Fibroblast of skin of right biceps (primary cell): ENCODE measurements around the gene RABL6.
"Not testable (repeated sequence)": the region's sequence is repeated elsewhere in the genome, so short reads cannot be mapped to it uniquely, and the experiment has no call there.

Experiments
- DNase-seq: peaks from one replicate; pipeline ENCODE4 v3.0.0-alpha.2; 2013

The RABL6 gene

DNA sequence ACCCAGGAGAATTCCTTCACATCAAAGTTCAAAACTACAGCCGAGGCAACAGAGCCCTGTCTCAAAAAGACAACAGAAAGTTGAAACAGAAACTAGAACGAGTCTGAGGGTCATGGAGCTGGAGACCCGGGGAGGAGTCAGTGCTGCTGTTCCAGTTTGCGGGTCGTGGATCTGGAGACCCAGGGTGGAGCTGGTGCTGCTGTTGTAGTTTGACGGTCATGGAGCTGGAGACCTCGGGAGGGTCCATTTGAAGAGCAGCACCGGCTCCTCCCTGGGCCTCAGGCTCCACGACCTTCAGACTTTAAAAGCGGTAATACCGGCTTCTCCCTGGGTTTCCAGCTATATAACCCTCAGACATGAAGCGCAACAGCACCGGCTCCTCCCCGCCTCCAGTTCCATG lies 30.4 kb upstream of the RABL6 start:
- no peak for DNase-seq

DNA sequence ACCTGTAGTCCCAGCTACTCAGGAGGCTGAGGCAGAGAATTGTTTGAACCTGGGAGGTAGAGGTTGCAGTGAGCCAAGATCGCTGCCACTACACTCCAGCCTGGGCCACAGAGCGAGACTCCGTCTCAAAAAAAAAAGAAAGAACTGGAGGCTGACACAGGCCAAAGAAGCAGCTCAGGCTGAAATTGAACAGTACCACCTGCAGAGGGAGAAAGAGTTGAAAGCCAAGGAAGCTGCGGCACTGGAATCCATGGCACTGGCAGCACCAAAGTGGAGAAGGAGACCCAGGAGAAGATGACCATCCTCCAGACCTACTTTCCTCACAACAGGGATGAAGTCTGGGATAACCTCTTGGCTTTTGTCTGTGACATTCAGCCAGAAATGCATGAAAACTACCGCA lies 27.9 kb upstream of the RABL6 start:
- no peak for DNase-seq

DNA sequence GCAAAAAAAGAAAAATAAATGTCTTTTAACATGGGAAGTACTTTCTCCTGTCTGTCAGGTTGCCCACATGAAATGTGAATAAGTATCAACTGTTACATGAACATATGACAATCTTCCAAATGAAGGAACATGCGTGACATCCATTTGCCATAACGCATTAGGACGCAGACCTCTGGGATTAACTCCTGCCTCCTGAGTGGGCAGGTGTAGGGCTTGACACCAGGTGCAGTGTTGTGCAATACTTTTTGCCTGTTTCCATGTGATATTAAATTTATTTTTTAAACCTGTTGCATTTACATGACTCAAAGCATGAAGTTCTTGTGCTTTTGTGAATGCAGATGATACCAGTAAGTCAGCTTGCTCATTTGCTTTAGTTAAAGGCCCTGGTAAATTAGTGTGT lies 25.3 kb upstream of the RABL6 start:
- DNase-seq = no peak

DNA sequence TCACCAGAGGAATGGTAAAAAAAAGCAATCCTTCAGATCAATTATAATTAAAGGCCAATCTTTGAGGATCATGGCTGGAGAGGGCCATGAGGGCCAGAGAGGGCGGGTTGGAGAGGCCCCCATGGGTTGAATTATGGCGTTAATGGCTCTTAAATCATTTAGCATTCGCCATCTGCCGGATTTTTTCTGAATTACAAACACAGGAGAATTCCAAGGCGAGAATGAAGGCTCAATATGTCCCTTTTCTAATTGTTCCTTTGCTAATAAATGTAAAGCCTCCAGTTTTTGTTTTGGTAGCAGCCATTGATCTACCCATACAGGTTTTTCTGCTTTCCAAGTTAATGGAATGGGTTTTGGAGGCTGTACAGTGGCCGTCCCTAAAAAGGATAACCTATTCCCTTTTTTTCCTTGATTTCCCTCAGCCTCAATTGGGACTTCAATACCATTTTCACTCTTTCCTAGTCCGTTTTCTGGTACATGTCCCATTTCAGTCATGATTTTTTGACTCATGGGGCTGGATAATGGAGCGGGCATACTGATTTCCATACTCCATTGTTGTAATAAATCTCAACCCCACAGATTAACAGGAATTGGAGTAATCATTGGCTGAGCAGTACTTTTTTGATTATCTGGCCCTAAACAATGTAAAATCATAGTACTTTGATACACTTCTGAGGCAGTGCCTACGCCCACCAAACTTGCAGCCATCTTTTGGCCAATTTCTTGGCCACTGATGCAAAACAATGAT lies 23.3 kb upstream of the RABL6 start:
- no peak for DNase-seq

DNA sequence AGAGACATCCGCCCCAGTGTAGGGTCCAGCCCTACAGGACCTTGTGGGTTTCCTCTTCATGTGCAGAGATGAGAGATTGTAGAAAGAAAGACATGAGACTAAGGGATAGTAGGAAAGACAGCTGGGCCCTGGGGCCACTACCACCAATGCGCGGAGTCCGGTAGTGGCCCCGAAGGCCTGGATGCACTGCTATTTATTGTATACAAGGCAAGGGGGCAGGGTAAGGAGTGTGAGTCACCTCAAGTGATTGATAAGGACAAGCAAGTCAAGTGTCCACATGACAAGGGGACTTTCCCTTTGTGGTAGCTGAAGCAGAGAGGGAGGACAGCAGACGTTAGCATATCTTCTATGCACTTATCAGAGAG lies 22.8 kb upstream of the RABL6 start:
- DNase-seq = no peak

DNA sequence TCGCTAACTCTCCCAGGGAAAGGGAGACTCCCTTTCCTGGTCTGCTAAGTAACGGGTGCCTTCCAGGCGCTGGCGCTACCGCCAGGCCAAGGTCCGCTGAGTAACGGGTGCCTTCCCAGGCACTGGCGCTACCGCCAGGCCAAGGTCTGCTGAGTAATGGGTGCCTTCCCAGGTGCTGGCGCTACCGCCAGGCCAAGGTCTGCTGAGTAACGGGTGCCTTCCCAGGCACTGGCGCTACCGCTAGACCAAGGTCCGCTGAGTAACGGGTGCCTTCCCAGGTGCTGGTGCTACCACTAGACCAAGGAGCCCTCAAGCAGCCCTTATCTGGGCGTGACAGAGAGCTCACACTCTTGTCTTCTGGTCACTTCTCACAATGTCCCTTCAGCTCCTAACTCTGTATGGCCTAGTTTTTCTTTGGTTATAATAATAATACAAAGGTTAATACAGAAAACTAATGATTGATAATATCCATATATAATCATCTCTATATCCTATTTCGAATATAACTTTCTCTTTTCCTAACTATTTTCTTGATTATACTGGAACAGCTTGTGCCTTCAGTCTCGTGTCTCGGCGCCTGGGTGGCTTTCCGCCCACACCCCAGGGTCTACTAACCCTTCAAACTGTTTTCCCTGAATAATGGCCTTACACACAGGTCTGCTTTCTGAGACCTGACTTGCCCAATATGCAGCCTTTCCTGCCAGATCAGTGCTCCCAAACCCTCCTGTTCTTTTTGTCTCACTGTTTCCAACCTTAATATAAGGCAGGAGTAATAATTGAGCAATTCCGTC lies 22.0 kb upstream of the RABL6 start:
- not testable (repeated sequence) for DNase-seq

DNA sequence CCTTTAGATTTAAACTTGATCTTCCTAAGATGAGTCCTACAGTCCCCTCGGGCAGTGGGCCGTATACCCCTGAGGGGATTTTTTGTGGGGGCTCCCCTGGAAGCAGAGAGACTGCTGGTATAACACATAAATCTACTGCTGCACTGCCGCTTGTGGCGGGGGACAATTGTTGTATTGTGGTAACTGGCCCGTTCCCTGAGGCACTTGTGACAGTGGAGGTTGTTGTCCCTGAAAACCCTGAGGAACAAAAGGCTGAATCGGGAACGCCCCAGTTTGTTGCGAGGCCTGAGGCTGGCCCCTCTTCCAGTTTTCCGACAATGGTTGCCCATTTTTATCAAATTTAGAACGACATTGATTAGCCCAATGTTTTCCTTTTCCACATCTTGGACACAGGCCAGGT lies 21.3 kb upstream of the RABL6 start:
- no peak for DNase-seq

DNA sequence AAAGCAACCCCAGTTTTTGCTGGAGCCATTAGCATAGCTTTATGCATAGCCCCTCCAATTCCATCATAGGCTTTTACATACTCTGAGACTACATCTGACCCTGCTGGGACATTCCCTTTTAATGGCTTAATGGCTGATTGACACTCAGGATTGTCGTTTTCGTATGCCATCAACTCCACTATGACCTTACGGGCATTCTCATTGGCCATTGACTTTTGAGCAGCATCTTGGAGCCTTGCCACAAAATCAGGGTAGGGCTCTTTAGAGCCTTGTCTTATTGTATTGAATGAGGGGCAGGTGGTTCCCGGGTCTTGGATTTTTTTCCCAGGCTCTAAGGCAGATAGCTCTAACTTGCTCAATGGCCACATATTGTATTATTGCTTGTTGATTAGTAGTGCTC lies 20.8 kb upstream of the RABL6 start:
- DNase-seq = not testable (repeated sequence)

DNA sequence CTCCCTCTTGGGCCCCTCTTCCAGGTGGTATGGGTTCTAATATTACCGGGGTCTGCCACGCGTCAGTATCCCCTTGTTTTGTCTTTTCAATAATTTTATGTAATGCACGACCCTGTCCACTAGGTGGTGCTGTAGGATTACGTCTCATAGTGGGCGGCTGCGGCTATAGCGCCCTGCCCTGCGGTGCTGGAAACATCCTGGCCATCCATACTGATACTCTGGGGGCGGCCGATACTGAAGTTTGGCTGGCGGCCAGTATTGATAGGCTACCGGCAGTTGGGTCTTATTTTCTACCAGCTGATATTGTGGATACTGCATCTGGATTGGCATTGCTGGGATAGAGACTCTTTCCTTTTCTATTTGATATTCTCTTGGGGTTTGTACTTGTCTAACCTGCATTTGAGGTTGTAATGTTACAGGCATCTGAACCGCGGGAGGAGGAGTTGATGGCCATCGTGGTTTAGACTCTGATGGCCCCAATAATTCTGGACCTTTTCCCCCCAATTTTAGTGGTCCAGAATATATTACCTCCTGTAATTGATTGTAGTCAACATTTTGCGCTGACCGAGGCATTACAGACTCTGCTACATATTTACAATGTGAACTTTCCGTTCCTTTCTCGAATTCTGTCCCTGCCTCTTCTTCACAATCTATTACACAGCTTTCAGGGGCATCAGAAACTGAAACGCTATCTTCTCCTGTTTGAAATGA lies 19.9 kb upstream of the RABL6 start:
- DNase-seq = peak; percentile 60

DNA sequence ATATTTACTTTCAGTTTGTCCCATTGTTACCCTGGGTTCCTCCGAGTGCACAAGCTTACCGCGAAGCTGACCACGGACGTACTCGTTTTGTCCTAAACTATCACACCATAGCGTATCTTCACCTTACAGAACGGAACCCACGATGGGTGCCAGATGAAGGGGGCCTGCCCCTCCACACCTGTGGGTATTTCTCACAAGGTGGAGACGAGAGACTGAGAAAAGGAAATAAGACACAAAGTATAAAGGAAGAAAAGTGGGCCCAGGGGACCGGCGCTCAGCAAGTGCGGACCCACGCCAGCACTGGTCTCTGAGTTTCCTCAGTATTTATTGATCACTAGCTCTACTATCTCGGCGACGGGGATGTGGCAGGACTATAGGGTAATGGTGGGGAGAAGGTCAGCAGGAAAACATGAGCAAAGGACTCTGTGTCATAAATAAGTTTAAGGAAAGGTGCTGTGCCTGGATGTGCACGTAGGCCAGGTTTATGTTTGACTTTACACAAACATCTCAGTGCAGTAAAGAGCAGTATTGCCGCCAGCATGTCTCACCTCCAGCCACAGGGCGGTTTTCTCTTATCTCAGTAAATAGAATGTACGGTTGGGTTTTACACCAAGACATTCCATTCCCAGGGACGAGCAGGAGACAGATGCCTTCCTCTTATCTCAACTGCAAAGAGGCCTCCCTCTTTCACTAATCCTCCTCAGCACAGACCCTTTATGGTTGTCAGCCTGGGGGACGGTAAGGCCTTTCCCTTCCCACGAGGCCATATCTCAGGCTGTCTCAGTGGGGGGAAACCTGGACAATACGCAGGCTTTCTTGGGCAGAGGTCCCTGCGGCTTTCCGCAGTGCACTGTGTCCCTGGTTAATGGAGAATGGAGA lies 18.9 kb upstream of the RABL6 start:
- DNase-seq = not testable (repeated sequence)

DNA sequence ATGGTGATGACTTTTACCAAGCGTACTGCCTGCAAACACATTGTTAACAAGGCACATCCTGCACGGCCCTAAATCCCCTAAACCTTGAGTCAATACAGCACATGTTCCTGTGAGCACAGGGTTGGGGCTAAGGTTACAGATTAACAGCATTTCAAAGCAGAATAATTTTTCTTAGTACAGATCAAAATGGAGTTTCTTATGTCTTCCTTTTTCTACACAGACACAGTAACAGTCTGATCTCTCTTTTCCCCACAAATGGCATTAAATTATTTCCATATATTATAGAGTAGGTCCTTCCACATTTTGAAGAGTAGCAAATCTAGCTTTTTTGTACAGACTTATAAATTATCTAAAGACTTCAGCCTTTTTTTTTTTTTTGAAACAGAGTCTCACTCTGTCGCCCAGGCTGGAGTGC lies 18.2 kb upstream of the RABL6 start:
- no peak for DNase-seq

DNA sequence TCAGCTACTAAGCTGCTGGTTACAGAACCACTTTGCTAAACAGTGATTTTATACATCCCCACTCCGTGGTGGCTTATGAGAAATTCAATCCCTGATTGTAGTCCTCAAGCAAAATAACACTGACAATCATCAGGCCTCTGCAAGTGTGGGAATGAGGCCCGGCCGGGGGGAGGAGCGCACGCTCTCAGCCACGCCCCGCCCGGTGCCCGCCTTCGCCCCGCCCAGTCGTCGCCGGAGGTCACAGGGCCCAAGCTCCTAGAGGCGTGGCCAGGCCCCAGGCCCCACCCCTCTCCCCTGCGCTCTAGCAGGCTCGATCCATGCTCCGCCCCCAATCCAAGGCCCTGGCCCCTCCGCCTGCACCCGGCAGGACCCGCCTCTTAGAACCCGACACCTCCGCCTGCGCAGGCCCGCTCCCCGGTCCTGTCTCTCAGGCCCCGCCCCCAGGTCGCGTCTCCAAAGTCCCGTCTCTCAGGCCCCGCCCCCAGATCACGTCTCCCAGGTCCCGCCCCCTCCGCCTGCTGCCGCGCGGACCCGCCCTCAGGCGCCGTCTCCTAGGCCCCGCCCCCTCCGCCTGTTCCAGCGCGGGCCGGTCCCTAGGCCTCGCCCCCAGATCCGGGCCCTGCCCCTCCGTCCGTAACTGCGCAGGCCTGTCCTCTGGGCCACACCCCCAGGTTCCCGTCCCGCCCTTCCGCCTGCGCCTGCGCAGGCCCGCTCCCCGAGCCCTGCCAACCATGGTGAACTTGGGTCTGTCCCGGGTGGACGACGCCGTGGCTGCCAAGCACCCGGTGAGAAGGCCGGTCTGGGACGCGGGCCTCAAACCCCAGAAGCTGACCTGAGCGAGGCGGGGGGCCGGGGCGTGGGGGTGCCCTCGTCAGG lies 16.9 kb upstream of the RABL6 start, which contains the start of gene TMEM141:
TSS of gene TMEM141 (plus strand) at position 705 of the 876 bp plus-strand sequence. CDS start at position 732, 27 bp downstream.
- peak; percentile 99 for DNase-seq

DNA sequence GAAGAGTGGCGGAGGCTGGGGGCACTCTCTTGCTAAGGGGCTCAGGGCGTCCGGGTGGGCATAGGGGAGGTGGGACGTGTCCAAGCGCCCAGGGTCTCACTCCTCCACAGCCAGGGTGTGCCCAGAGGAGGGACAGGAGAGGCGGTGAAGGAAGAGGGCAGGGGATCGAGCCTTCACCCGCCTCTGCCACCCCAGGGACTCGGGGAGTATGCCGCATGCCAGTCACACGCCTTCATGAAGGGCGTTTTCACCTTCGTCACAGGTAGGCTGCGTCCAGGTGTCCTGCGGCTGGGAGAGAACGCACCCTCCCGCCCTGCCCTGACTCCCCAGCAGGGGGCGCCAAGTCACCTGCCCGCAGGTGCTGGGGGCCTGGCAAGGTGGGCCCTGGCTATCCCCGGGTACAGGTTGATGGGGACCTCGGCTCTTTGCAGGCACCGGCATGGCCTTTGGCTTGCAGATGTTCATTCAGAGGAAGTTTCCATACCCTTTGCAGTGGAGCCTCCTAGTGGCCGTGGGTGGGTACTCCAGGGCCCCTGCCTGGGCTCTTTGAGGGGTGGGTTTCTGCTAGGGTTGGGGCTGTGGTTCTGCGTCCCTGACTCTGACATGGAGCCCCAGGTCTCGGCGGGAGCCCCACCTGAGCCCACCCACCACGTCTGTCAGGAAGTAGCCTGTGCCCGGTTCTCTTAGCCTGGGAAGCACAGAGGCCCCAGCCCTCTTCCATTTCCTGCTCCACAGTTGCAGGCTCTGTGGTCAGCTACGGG lies 16.1 kb upstream of the RABL6 start:
- DNase-seq = peak; percentile 27

DNA sequence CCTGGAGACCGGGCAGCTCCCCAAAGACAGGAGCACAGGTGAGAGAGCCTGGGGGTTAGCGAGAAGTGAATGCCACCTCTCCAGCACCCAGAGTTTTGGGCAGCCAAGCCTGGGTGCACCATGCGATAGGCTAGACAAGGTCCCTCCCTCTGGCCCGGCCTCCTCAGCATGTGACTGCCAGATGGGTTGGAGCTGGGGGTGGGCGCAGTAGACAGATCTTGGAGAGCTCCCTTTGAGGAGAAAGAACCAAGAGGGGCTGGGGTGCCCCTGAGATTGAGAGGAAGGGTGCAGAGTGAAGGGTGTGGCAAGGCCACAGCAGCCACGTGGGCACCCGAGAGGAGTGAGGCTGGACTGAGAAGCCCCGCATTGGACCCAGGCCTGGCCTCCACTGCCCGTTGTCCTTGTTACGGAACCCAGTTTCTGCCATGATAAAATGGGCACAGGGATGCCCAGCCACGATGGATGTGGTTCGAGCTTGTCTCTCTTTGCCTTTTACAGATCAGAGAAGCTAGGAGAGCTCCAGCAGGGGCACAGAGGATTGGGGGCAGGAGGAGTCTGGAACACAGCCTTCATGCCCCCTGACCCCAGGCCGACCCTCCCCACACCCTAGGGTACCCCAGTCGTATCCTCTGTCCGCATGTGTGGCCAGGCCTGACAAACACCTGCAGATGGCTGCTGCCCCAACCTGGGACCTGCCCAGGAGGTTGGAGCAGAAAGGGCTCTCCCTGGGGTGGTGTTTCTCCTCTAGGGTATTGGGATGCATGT lies 15.2 kb upstream of the RABL6 start:
- DNase-seq = no peak

DNA sequence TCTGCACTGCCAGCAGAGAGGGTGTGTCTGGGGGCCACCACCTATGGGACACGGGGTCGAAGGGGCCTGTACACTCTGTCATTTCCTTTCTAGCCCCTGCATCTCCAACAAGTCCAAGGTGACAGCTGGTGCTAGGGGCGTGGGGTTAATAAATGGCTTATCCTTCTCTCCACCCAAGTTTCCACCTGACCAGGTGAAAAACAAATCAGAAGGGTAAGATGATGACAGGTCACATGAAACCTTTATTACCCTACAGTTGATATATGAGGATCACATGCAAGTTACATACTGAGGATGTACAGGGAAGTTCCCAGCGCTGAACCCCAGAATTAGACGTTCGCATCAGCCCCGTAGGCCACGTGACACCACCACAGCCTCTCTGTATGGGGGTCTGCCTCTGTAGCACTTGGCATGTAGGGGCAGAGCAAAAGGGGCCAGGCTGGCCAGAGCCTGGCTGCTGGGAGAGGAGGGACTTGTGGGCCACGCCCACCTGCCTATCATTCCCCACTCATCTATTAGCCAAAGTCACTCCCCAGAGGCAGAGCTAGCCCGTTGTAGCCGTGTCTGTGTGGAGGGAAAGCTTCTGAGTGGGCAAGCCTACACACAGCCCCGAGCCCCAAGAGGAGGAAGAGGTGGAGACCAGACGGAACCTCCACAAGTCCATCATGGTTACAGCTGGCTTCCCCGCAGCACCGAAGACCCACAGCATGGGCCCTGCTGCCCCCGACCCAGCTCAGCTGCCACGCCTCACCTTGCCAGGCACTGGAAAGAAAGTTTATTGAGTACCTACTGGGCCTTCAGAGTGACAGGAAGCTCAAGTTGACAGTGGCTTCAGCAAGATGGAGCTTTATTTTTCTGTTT lies 14.4 kb upstream of the RABL6 start:
- no peak for DNase-seq

DNA sequence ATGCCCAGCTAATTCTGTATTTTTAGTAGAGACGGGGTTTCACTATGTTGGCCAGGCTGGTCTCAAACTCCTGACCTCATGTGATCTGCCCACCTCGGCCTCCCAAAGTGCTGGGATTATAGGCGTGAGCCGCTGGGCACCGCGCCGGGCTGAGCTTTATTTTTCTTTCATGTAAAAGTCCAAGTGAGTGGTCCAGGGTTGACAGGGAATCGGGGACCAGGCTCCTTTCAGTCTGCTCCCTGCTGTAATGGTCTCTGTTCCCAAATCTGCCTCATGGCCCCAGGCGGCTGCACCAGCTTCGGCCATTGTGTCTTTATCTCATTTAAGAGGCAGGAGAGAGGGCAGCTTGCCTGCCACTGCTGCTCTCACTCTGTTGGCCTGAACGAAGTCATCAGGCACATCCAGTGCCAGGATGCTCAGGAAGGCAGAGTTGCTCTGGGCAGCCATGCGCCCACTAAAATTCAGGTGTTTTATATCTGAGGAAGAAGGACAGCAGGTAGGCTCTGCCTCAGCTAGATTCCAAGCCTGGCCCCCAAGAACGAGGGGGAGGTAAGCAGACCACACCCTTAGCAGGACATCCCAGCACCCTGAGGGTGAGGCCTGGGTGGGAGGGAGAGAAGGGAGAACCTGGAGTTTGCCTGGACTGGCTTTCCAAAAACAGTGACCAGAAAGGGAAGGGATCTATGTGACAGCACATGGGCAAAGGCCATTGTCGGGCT lies 13.3 kb upstream of the RABL6 start:
- no peak for DNase-seq

DNA sequence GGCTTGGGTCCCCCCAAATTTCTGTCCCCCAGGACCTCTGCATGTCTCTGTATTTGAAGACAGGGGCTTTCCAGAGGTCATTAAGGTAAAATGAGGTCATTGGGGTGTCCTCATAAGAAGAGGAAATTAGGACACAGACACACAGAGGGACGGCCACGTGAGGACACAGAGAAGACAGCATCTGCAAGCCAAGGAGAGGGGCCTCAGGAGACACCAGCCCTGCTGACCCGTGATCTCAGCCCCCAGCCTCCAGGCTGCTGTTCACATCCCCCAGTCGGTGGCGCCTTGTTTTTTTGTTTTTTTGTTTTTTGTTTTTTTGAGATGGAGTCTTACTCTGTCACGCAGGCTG lies 12.8 kb upstream of the RABL6 start:
- DNase-seq = no peak

DNA sequence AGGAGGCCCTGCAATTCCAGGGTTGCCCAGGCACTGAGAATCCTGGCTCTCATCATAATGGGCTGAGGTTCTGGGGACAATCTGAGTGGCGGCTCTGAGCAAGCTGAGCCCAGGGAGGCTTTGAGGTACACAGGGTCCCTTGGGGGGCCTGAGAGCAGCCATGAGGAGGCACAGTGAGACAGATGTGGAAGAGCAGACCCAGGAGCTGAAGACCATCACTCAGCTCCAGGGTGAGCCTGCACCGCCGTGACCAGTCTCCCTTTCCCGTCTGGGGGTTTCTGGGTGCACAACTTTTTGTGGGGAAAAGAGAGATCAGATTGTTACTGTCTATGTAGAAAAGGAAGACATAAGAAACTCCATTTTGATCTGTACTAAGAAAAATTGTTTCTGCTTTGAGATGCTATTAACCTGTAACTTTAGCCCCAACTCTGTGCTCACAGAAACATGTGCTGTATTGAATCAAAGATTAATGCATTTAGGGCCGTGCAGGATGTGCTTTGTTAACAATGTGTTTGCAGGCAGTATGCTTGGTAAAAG lies 11.4 kb upstream of the RABL6 start, which contains the start of gene CCDC183:
TSS of gene CCDC183 (plus strand) at position 101 of the 537 bp plus-strand sequence. CDS start at position 161, 60 bp downstream.
- DNase-seq = no peak
